ENCODE results near the gene IRAK4. TPM values are rescaled to one million over a fixed set of nuclear protein-coding genes. Genes with fewer than 3 reads are reported as not detected.

IRAK4 gene
- total and polyA plus RNA-seq, 2 experiments from 2014 or later: 5.1 to 15.9 TPM

- Histone ChIP-seq H3K4me1 (ENCODE audit: insufficient read depth) (no peaks in the 10 kb centered on the region), H3K79me2 (no peaks in the 10 kb centered on the region), H3K27ac (no peak overlapping the region), H3K9me3 (ENCODE audit: low read depth) (no peaks in the 10 kb centered on the region), H3K9me2 (replicated peaks; ENCODE audit: insufficient read depth) (no peaks in the 10 kb centered on the region), H3K4me2 (no peak overlapping the region), H3K36me3 (replicated peaks; ENCODE audit: insufficient read depth, low read depth) (no peaks in the 10 kb centered on the region), H3K4me3 (no peak overlapping the region), H4K20me1 (ENCODE audit: insufficient read depth, poor library complexity, severe bottlenecking) (no peaks in the 10 kb centered on the region), H3K27me3 (no peaks in the 10 kb centered on the region), H2AFZ (no peak overlapping the region)
- no peak for DNase-seq (ENCODE audit: low spot score)
- WGBS (ENCODE audit: low lambda C conversion rate, missing lambda C conversion rate): 90% methylated on average over 1 of the region's 1 CpG
- no peak for TF ChIP-seq CTCF (IDR thresholded peaks at IDR 0.05; ENCODE audit: poor library complexity)
- TF ChIP-seq EZH2phosphoT487 (IDR thresholded peaks at IDR 0.05; ENCODE audit: low read depth, severe bottlenecking, unreplicated experiment): no peak
- no peak for TF ChIP-seq EZH2 (IDR thresholded peaks at IDR 0.05; ENCODE audit: borderline replicate concordance)
Measured at GRCh38 chr12:43827093-43827492, 68.3 kb downstream of the IRAK4 start.

GRCh38 chr12:43832463-43833168 lies 73.9 kb downstream of the IRAK4 start:
- DNase-seq (ENCODE audit: low spot score): no peak
- no peaks in the 10 kb centered on the region for H4K20me1 ChIP-seq (ENCODE audit: insufficient read depth, poor library complexity, severe bottlenecking)
- peaks cover 13% of the 10 kb centered on the region for H3K4me1 ChIP-seq (ENCODE audit: insufficient read depth)
- H3K9me2 ChIP-seq (replicated peaks; ENCODE audit: insufficient read depth): no peaks in the 10 kb centered on the region
- no peak overlapping the region for H3K27ac ChIP-seq
- H2AFZ ChIP-seq: no peak overlapping the region
- peaks cover 13% of the 10 kb centered on the region for H3K79me2 ChIP-seq
- TF ChIP-seq CTCF (IDR thresholded peaks at IDR 0.05; ENCODE audit: poor library complexity): no peak
- TF ChIP-seq EZH2phosphoT487 (IDR thresholded peaks at IDR 0.05; ENCODE audit: low read depth, severe bottlenecking, unreplicated experiment): no peak
- TF ChIP-seq EZH2 (IDR thresholded peaks at IDR 0.05; ENCODE audit: borderline replicate concordance): no peak
- no peaks in the 10 kb centered on the region for H3K9me3 ChIP-seq (ENCODE audit: low read depth)
- no peaks in the 10 kb centered on the region for H3K27me3 ChIP-seq
- no peaks in the 10 kb centered on the region for H3K36me3 ChIP-seq (replicated peaks; ENCODE audit: insufficient read depth, low read depth)
- WGBS (ENCODE audit: low lambda C conversion rate, missing lambda C conversion rate): 83% methylated on average over 4 of the region's 4 CpGs
- no peak overlapping the region for H3K4me3 ChIP-seq
- H3K4me2 ChIP-seq: no peak overlapping the region

GRCh38 chr12:43835264-43835655 lies 76.5 kb downstream of the IRAK4 start:
- Histone ChIP-seq H3K4me2 (peak overlapping the region; percentile 89), H3K27me3 (no peaks in the 10 kb centered on the region), H3K4me3 (peak overlapping the region; percentile 92), H3K9me3 (ENCODE audit: low read depth) (no peaks in the 10 kb centered on the region), H3K79me2 (peaks cover 39% of the 10 kb centered on the region), H3K27ac (peak overlapping the region; percentile 100), H3K36me3 (replicated peaks; ENCODE audit: insufficient read depth, low read depth) (no peaks in the 10 kb centered on the region), H4K20me1 (ENCODE audit: insufficient read depth, poor library complexity, severe bottlenecking) (no peaks in the 10 kb centered on the region), H2AFZ (peak overlapping the region; percentile 76), H3K4me1 (ENCODE audit: insufficient read depth) (peaks cover 14% of the 10 kb centered on the region), H3K9me2 (replicated peaks; ENCODE audit: insufficient read depth) (no peaks in the 10 kb centered on the region)
- no peak for DNase-seq (ENCODE audit: low spot score)
- 47% methylated on average over 6 of the region's 6 CpGs for WGBS (ENCODE audit: low lambda C conversion rate, missing lambda C conversion rate)
- TF ChIP-seq CTCF (IDR thresholded peaks at IDR 0.05; ENCODE audit: poor library complexity): no peak
- no peak for TF ChIP-seq EZH2phosphoT487 (IDR thresholded peaks at IDR 0.05; ENCODE audit: low read depth, severe bottlenecking, unreplicated experiment)
- TF ChIP-seq EZH2 (IDR thresholded peaks at IDR 0.05; ENCODE audit: borderline replicate concordance): no peak

Data from hepatocyte (in vitro differentiated cells).